GM18909 (cell line): ENCODE measurements around the gene RABEP2.
"Not testable (repeated sequence)": the region's sequence is repeated elsewhere in the genome, so short reads cannot be mapped to it uniquely, and the experiment has no call there.

Experiments
- ATAC-seq: cut with Tn5 transposase; IDR thresholded peaks from one replicate; pipeline ENCODE4 v1.9.1; 2021; ENCODE audit warnings: mild to moderate bottlenecking; ENCODE audit not compliant: unreplicated experiment, poor library complexity

The RABEP2 gene

DNA sequence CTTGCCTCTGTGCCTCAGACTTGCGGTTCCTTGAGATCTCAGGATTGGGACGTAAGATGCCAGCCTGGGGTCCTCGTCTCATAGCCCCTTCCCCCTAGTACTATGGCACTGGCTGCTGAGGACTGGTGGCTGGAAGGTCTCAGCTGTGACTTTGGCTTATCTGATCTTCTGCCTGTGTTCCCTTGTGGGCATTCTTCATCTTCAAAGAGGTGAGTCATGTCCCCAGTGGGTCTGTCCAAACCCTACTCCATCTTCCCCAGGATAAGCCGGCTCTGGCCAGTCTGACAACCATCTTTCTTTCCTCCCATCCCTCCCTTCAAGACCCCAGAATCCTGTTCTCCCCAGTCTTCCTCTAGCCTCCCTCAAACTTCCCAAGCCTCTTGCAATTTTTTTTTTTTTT, 10.3 kb upstream of the RABEP2 start:
- ATAC-seq, result no peak

DNA sequence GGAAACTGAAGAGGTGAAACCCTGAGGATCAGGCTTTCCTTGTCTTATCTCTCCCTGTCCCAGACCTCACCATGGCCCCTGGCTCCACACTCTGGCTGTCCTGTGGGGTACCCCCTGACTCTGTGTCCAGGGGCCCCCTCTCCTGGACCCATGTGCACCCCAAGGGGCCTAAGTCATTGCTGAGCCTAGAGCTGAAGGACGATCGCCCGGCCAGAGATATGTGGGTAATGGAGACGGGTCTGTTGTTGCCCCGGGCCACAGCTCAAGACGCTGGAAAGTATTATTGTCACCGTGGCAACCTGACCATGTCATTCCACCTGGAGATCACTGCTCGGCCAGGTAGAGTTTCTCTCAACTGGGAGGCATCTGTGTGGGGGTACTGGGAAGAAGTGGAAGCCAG, 8.1 kb upstream of the RABEP2 start:
- no peak for ATAC-seq

DNA sequence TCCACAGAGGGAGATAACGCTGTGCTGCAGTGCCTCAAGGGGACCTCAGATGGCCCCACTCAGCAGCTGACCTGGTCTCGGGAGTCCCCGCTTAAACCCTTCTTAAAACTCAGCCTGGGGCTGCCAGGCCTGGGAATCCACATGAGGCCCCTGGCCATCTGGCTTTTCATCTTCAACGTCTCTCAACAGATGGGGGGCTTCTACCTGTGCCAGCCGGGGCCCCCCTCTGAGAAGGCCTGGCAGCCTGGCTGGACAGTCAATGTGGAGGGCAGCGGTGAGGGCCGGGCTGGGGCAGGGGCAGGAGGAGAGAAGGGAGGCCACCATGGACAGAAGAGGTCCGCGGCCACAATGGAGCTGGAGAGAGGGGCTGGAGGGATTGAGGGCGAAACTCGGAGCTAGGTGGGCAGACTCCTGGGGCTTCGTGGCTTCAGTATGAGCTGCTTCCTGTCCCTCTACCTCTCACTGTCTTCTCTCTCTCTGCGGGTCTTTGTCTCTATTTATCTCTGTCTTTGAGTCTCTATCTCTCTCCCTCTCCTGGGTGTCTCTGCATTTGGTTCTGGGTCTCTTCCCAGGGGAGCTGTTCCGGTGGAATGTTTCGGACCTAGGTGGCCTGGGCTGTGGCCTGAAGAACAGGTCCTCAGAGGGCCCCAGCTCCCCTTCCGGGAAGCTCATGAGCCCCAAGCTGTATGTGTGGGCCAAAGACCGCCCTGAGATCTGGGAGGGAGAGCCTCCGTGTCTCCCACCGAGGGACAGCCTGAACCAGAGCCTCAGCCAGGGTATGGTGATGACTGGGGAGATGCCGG, 7.5 kb upstream of the RABEP2 start:
- no peak for ATAC-seq

DNA sequence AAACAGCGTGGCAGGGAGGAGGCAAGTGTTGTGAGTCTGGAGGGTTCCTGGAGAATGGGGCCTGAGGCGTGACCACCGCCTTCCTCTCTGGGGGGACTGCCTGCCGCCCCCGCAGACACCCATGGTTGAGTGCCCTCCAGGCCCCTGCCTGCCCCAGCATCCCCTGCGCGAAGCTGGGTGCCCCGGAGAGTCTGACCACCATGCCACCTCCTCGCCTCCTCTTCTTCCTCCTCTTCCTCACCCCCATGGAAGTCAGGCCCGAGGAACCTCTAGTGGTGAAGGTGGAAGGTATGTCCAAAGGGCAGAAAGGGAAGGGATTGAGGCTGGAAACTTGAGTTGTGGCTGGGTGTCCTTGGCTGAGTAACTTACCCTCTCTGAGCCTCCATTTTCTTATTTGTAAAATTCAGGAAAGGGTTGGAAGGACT, 6.8 kb upstream of the RABEP2 start, which contains the start of gene CD19:
Gene CD19, plus strand, starts transcription at position 171 of the 425 bp plus-strand sequence. Its CDS starts 30 bp downstream, at position 201.
- no peak for ATAC-seq

- no peak for ATAC-seq
These were observed 5.6 kb upstream of the RABEP2 start for GRCh38 chr16:28930652-28931051.

DNA sequence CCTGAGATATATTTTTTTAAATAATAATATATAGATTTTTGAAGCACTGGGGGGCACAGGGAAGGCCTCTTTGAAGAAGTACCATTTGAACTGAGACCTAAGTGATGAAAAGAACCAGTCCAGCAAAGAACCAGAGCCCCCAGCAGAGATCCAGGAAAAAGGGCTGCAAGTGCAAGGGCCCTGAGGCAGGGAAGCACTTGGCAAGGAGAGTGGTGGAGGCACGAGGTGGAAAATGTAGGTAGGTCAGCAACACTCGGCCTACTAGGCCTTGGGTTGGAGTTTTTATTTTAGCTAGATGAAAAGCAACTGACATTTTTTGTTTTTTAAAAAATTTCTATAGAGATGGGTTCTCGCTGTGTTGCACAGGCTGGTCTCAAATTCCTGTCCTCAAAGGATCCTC, 5.2 kb upstream of the RABEP2 start:
- no peak for ATAC-seq

DNA sequence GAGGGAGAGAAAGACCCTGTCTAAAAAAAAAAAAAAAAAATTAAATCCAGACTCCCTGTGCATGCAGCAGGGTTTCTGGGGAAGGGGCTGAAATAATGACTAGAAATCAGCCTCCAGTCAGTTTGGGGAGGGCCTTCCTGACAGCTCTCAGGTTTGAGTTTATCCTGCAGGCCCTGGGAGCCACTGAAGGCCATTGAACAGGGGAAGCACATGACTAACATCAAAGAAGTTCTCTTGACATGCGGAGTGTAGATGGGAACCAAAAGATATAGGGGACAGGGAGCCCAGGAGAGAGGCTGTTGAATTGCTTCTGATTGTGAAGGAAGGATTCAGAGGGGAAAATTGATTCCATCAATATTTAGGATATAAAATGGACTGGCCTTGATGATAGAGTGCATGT, 2.8 kb upstream of the RABEP2 start:
- ATAC-seq, result no peak

DNA sequence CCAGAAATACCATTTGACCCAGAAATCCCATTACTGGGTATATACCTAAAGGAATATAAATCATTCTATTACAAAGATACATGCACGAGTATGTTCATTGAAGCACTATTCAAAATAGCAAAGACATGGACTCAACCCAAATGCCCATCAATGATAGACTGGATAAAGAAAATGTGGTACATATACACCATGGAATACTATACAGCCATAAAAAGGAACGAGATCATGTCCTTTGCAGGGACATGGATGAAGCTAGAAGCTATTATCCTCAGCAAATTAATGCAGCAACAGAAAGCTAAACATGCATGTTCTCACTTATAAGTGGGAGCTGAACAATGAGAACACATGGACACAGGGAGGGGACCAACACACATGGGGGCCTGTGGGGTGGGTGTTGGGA, 1.2 kb upstream of the RABEP2 start:
- not testable (repeated sequence) for ATAC-seq

DNA sequence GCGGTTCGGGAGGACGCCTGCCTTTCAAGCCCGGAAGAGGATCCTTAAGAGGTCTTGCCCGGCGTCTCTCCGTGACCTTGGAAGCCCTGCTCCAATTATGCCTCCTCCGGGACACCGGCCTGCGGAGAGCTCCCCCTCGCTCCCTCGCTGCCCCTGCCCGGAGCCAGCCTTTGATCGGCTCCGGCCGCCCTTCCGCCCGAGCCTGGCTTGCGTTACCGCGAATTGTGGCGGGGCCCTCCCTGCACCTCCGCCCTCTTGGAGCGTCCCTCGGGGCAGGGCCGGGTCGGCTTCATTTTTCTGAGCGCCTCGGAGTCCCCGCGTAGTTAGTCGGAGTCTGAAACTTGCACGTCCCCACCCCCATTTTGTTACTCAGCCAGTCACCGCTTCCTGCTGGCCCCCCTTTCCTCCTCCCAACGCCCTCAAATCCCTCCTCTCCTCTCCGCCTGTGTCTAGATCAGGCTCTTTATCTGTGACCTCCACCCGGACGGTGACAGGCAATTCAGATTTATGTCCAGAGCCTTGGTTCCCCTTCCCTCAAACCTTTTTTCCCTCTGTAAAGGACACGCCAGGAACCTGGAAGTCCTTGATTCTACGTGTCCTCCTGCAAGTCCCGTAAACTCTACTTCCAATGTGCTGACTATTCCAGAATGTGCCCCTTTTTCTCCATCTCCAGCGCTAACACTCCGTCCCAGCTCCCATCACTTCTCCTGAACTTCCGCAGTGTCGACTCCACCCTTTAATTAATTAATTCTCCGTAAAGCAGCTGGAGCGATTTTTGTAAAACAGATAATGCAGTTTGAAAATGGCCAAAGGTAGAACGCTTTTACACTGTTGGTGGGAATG, 569 bp upstream of the RABEP2 start:
- ATAC-seq, result peak; percentile 38

- ATAC-seq, result no peak
These were observed 658 bp downstream of the RABEP2 start for GRCh38 chr16:28924399-28924761.

DNA sequence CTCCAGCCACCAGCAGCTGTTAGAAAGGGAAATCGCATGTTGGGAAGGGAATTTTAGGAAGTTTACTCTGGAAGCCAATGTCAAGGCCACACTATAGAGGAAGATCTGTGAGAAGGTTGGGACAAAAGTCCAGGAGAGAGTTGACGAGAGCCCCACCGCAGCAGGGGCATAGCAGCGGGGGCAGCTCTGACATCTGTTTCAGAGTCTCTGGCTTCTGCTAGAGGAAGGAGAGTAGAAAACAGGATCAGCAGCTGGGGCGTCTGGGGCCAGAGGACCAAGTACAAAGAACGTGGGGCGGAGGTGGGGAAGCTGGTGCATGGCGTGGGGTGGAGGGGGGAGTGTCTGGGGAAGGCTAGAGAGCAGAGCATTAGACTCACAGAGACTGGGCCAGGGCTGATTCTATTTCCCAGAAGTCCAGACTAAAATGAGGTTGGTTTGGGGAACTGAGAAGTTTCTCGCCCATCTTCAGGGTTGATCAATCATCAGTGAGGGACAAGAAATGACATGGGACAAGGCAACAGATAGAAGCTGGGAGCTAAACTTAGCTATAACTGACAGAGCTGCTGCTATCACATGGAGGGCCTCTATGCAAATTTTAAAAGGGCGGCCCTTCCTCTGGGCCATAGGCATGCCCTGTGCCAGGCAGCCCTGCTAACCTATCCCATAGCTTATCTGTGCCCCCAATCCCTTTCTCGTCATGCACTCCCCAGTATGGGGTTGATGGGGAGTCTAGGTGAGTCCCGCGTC, 1.2 kb downstream of the RABEP2 start:
- peak; percentile 57 for ATAC-seq

- no peak for ATAC-seq
These were observed 1.8 kb downstream of the RABEP2 start for GRCh38 chr16:28923231-28923587.

DNA sequence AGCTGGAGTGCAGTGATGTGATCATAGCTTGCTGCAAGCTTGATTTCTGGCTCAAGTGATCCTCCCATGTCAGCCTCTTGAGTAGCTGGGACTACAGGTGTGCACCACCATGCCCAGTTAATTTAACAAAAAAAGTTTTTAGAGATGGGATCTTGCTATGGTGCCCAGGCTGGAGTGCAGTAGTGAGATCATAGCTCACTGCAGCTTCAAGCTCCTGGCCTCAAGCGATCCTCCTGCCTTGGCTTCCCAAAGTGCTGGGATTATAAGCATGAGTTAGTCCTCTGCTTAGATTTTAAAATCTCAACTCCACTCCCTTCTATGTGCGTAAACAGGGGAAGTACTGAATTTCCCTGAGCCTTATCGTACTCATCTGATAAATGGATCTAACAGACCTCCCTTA, 6.3 kb downstream of the RABEP2 start:
- ATAC-seq, result no peak

GRCh38 chr16:28917095-28917494, 7.9 kb downstream of the RABEP2 start:
- ATAC-seq, result no peak

DNA sequence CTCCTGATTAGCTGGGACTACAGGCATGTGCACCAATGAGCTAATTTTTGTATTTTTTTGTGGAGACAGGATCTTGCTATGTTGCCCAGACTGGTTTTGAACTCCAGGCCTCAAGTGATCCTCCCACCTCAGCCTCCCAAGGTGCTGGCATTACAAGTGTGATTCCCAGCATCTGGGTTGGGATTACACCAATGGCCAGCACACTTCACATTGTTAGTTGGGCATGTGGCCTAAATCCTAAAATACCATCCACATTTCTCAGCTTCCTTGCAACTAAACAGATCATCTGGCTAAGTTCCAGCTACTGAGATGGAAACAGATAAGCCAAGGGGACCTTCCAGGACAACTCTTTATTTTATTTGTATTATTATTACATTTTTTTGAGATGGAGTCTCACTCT, 9.9 kb downstream of the RABEP2 start:
- no peak for ATAC-seq

- no peak for ATAC-seq
These were observed 10.9 kb downstream of the RABEP2 start for GRCh38 chr16:28913946-28914724.

- ATAC-seq, result no peak
These were observed 12.5 kb downstream of the RABEP2 start for GRCh38 chr16:28912558-28912957.

GRCh38 chr16:28910086-28911031, 14.7 kb downstream of the RABEP2 start:
- ATAC-seq, result no peak

DNA sequence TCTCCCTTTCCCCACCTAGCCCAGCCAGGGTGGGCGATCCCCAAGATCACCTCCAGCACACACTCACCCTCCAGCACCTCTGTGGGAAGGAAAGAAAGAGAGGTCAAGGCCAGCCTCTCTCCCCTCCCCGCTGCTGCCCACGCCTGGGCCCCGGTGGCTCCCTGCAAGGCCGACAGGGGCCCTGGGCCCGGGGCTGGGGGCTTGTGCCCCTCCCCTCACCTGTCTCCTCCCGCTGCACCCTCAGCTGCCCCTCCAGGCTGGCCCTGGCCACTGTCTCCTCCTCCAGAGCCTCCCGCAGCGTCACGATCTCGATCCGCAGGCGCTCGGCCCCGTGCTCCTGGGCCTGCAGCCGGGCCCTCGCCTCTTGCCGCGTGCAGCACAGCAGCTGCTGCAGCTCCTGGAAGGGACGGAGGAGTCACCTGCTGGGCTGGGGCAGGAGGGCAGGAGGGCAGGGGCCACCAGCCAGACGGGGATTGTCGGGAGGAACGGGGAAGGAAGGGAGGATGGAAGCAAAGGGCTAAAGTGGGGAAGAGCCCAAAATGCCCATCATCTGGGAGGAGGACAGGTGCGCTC, 19.2 kb downstream of the RABEP2 start:
- ATAC-seq, result no peak
